ENCODE measurements around the gene HLA-DRA. TPM values are rescaled to one million over a fixed set of nuclear protein-coding genes. Genes with fewer than 3 reads are reported as not detected.
"Not testable (repeated sequence)": the region's sequence is repeated elsewhere in the genome, so short reads cannot be mapped to it uniquely, and the experiment has no call there.

The HLA-DRA gene
- total RNA-seq, 4 donors from 2014 or later: 26.0 to 440 (median 115) TPM

GRCh38 chr6:32427934-32428474, 11.7 kb upstream of the HLA-DRA start:
- TF ChIP-seq CTCF (IDR thresholded peaks at IDR 0.05) (no peak), POLR2A (IDR thresholded peaks at IDR 0.05) (no peak)
- 78 to 84% methylated on average over 4 of the region's 4 CpGs for WGBS, 2 donors
- no peak for DNase-seq
- Histone ChIP-seq H3K9me3 (no peaks in the 10 kb centered on the region), H3K36me3 (no peaks in the 10 kb centered on the region), H3K27ac (no peak overlapping the region), H3K27me3 (peaks cover 0 to 19% (median 0%) of the 10 kb centered on the region in 4 donors), H3K4me1 (peaks cover 0 to 3% (median 0%) of the 10 kb centered on the region in 3 donors), H3K4me3 (no peak overlapping the region)
- intact Hi-C loops (cut with DNase I): no loop called here

- Histone ChIP-seq H3K9me3 (no peaks in the 10 kb centered on the region), H3K27me3 (peaks cover 0 to 19% (median 0%) of the 10 kb centered on the region in 4 donors), H3K27ac (no peak overlapping the region), H3K36me3 (no peaks in the 10 kb centered on the region), H3K4me3 (no peak overlapping the region), H3K4me1 (no peaks in the 10 kb centered on the region)
- intact Hi-C loops (cut with DNase I): no loop called here
- no peak for DNase-seq
- WGBS, 2 donors: 80 to 85% methylated on average over 2 of the region's 3 CpGs
- TF ChIP-seq CTCF (IDR thresholded peaks at IDR 0.05) (no peak), POLR2A (IDR thresholded peaks at IDR 0.05) (no peak)
Measured at GRCh38 chr6:32430179-32430578, 9.5 kb upstream of the HLA-DRA start.

GRCh38 chr6:32431142-32431541, 8.5 kb upstream of the HLA-DRA start:
- no peak for DNase-seq
- intact Hi-C loops (cut with DNase I): no loop called here
- TF ChIP-seq CTCF (IDR thresholded peaks at IDR 0.05) (no peak), POLR2A (IDR thresholded peaks at IDR 0.05) (no peak)

GRCh38 chr6:32432050-32432450, 7.6 kb upstream of the HLA-DRA start:
- Histone ChIP-seq H3K4me1 (no peaks in the 10 kb centered on the region), H3K9me3 (no peaks in the 10 kb centered on the region), H3K4me3 (no peak overlapping the region), H3K27ac (no peak overlapping the region), H3K27me3 (peaks cover 0 to 19% (median 0%) of the 10 kb centered on the region in 4 donors), H3K36me3 (no peaks in the 10 kb centered on the region)
- DNase-seq: no peak
- WGBS, 2 donors: 0% methylated on average over 1 of the region's 1 CpG
- TF ChIP-seq CTCF (IDR thresholded peaks at IDR 0.05) (peak in 4 of 6 experiments; percentile 29 to 64 (median 57)), POLR2A (IDR thresholded peaks at IDR 0.05) (no peak)
- intact Hi-C loops (cut with DNase I): no loop called here

More at GRCh38 chr6:32431142-32431541, 8.5 kb upstream of the HLA-DRA start:
- Histone ChIP-seq H3K9me3 (no peaks in the 10 kb centered on the region), H3K27ac (no peak overlapping the region), H3K36me3 (no peaks in the 10 kb centered on the region), H3K4me3 (no peak overlapping the region), H3K27me3 (peaks cover 0 to 19% (median 0%) of the 10 kb centered on the region in 4 donors), H3K4me1 (no peaks in the 10 kb centered on the region)
- 58 to 76% methylated on average over 3 of the region's 3 CpGs for WGBS, 2 donors

- H3K36me3 ChIP-seq; DNase-seq; H3K4me3 ChIP-seq; intact Hi-C loops (cut with DNase I); H3K27ac ChIP-seq; H3K4me1 ChIP-seq; H3K9me3 ChIP-seq: not testable (repeated sequence)
- peaks cover 0 to 16% (median 0%) of the 10 kb centered on the region in 4 donors for H3K27me3 ChIP-seq
- 87 to 89% methylated on average over 1 of the region's 1 CpG for WGBS, 2 donors
Measured at GRCh38 chr6:32433950-32434349, 5.7 kb upstream of the HLA-DRA start.

- Histone ChIP-seq H3K4me3 (no peak overlapping the region), H3K9me3 (no peaks in the 10 kb centered on the region), H3K27me3 (peaks cover 0 to 7% (median 0%) of the 10 kb centered on the region in 4 donors), H3K4me1 (no peaks in the 10 kb centered on the region), H3K27ac (peak overlapping the region in 1 of 4 donors; percentile 34), H3K36me3 (no peaks in the 10 kb centered on the region)
- intact Hi-C loops (cut with DNase I): no loop called here
- TF ChIP-seq POLR2A (IDR thresholded peaks at IDR 0.05): no peak
- TF ChIP-seq CTCF (IDR thresholded peaks at IDR 0.05): no peak
- WGBS, 2 donors: 61 to 71% methylated on average over 4 of the region's 4 CpGs
- no peak for DNase-seq
Measured at GRCh38 chr6:32436186-32436585, 3.5 kb upstream of the HLA-DRA start.
